ENCODE results near the gene BLOC1S1. TPM values are rescaled to one million over a fixed set of nuclear protein-coding genes. Genes with fewer than 3 reads are reported as not detected.
A peak's percentile ranks its signal among the peaks of the same experiment; 100 is the strongest.

Gene BLOC1S1
- total RNA-seq, 1 donor from 2014 or later: 173 TPM

DNA sequence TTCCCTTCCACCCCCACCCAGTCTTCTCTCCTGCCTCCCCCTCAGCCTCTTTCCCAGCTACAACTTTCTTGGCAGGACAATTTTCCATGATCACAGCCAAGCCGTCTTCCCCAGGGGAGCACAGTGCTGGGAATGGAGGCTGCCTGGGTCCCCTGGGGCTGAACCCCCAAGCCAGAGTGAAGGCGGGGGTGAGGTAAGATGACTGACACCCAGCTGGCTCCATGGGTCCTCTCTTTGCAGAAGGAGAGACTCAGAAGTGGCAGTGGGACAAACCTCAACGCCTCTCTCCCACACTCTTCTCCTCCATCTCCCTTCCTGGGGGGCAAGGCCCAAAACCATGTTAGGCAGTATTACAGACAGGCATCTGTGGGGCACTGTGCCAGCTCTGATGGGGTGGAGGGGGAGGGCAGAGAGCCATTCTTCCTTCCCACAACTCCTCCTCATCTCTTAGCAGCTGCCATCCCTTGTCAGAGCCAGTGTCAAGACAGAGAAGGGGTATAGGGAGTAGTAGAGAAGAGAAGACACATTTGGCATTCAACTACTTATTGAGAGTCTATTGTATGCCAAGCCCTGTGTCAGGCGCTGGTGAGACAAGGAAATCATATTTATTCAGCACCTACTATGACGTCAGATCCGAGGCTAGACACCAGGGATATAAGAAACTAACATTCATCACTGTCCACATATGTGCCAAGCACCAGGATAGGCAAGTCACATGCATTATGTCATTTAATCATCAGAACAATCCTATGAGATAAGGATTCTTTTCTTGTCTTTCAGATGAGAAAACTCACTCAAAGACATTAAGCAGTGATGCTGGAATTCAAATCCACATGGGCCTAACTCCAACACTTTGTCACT is 11.7 kb upstream of the BLOC1S1 start:
- no peaks in the 10 kb centered on the region for H3K9me3 ChIP-seq
- H3K27me3 ChIP-seq: no peaks in the 10 kb centered on the region
- H3K4me3 ChIP-seq: peak overlapping the region in 1 of 2 donors; percentile 53
- DNase-seq (ENCODE audit: extremely low spot score in 2 of 2): no peak
- peaks cover 22% of the 10 kb centered on the region for H3K4me1 ChIP-seq
- intact Hi-C loops (cut with DNase I): no loop called here
- H3K36me3 ChIP-seq: no peaks in the 10 kb centered on the region
- TF ChIP-seq POLR2AphosphoS5 (IDR thresholded peaks at IDR 0.05; ENCODE audit: insufficient read depth in 1 of 2, low read depth in 1 of 2): peak in 1 of 2 donors; percentile 53
- TF ChIP-seq, protein P1, sequence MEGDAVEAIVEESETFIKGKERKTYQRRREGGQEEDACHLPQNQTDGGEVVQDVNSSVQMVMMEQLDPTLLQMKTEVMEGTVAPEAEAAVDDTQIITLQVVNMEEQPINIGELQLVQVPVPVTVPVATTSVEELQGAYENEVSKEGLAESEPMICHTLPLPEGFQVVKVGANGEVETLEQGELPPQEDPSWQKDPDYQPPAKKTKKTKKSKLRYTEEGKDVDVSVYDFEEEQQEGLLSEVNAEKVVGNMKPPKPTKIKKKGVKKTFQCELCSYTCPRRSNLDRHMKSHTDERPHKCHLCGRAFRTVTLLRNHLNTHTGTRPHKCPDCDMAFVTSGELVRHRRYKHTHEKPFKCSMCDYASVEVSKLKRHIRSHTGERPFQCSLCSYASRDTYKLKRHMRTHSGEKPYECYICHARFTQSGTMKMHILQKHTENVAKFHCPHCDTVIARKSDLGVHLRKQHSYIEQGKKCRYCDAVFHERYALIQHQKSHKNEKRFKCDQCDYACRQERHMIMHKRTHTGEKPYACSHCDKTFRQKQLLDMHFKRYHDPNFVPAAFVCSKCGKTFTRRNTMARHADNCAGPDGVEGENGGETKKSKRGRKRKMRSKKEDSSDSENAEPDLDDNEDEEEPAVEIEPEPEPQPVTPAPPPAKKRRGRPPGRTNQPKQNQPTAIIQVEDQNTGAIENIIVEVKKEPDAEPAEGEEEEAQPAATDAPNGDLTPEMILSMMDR (IDR thresholded peaks at IDR 0.05): no peak
- peak overlapping the region; percentile 39 for H3K27ac ChIP-seq

DNA sequence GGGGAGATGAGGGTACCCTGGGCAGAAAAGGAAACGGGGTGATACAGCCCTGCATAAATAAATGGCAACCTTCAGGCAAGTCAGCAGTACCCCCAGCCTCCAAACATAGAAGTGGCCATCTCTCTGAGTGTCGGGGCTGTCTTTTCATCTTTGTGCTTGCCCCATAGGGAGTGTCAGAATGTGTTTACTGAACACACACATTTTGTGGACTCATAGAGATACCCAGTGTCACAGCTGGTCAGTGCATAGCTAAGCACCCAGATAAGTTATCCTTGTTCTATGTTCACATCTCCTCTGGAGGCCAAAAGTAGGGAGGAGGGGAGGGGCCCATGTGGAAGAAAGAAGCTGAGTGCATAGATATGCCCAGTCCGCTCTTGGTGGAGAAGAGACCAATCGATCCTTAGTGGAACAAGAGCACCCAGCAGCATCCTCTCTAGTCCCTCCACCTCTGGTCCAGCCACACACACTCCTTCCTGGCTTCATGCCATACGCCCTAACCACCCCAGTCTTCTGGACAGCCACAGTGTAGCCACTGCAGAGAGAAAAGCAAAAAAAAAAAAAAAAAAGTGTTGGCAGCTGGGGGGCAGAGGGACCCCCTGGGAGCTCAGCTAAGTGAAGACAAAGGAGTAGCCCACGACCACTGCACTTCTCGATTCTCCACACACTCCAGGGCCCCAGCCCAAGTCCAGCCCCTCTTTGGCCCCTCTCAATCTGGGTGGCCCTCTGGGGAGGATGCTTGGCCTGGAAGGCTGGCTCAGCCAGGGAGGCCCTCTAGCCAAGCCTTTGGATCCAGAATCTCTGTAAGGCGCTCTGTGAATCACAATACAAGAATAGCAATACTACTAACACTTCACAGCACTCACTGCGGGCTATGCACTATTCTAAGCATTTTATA is 10.8 kb upstream of the BLOC1S1 start:
- DNase-seq (ENCODE audit: extremely low spot score in 2 of 2): no peak
- Histone ChIP-seq H3K36me3 (no peaks in the 10 kb centered on the region), H3K9me3 (no peaks in the 10 kb centered on the region), H3K4me1 (peaks cover 21% of the 10 kb centered on the region), H3K27ac (no peak overlapping the region), H3K4me3 (peak overlapping the region; percentile 1 to 53), H3K27me3 (no peaks in the 10 kb centered on the region)
- TF ChIP-seq POLR2A (IDR thresholded peaks at IDR 0.05): no peak
- TF ChIP-seq, protein P1 (IDR thresholded peaks at IDR 0.05): no peak
- TF ChIP-seq POLR2AphosphoS5 (IDR thresholded peaks at IDR 0.05; ENCODE audit: insufficient read depth in 1 of 2, low read depth in 1 of 2): no peak
- intact Hi-C loops (cut with DNase I): no loop called here

DNA sequence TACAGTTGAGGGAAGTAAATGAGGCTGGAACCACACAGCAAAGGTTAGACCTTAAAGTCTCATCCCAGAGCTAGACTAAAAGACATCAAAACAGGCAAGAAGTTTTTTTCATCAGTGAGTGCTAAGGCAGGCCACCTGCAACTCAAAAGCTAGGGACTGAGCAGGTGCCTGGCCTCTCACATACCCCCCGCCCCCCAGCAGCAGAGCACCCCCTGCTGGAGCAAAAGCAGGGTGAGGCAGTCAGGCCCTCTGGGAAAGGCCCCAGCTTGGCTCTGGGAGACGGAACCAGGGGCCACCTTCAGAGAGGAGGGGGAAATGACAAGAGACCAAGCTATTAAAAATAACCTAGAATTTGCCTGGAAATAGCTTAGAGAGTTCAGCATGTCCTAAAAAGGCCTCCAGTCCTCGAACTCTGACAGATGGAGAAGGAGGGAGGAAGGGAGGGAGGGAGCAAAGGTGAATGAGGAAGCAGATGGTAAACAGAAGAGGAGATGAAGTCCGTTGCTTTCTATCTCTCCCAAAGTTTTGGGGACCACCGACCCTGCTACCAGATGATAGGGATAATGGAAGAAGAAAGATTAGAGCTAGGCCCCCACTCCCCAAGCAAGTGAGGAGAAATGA is 10.0 kb upstream of the BLOC1S1 start:
- peaks cover 18% of the 10 kb centered on the region for H3K4me1 ChIP-seq
- H3K27ac ChIP-seq: peak overlapping the region; percentile 14
- no peaks in the 10 kb centered on the region for H3K36me3 ChIP-seq
- peak overlapping the region; percentile 1 to 53 for H3K4me3 ChIP-seq
- H3K9me3 ChIP-seq: no peaks in the 10 kb centered on the region
- no peak for DNase-seq (ENCODE audit: extremely low spot score in 2 of 2)
- no peak for TF ChIP-seq POLR2A (IDR thresholded peaks at IDR 0.05)
- TF ChIP-seq, protein P1 (IDR thresholded peaks at IDR 0.05): no peak
- TF ChIP-seq POLR2AphosphoS5 (IDR thresholded peaks at IDR 0.05; ENCODE audit: insufficient read depth in 1 of 2, low read depth in 1 of 2): no peak
- H3K27me3 ChIP-seq: no peaks in the 10 kb centered on the region
- intact Hi-C loops (cut with DNase I): no loop called here

DNA sequence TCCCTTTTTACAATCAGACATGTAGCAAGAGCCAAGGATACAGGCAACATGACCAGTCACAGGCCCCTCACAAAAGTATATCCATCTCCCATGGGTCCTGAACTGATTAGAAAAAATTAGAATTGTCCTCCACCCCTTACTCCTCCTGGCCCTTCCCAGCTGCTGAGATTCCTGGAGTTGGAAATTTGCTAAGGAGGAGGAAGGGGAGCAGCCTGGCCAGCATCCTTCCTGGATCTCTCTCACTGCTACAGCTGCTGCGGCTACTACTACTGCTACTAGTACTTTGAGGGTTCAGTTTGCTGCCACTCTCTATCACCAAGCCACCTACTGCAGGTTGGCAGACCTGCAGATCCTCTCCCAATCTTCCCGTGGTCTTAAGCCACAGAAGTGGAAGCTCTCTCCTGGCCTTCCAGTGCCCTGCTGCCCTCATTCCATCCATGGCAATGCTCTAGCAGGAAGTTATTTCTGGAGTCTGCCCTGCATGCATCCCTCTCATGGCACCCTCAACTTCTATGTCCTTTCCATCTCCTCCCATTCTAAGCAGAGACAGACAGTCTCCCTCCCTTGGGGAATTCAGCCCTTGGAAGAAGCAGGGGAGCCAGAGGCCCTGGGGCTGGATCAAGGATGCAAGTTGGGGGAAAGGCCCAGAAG is 9.2 kb upstream of the BLOC1S1 start:
- TF ChIP-seq, protein P1 (IDR thresholded peaks at IDR 0.05): no peak
- TF ChIP-seq POLR2AphosphoS5 (IDR thresholded peaks at IDR 0.05; ENCODE audit: insufficient read depth in 1 of 2, low read depth in 1 of 2) (no peak), POLR2A (IDR thresholded peaks at IDR 0.05) (no peak)
- no peak for DNase-seq (ENCODE audit: extremely low spot score in 2 of 2)
- H3K4me1 ChIP-seq: peaks cover 18% of the 10 kb centered on the region
- no peaks in the 10 kb centered on the region for H3K36me3 ChIP-seq
- peak overlapping the region; percentile 53 to 66 for H3K4me3 ChIP-seq
- peak overlapping the region; percentile 69 for H3K27ac ChIP-seq
- no peaks in the 10 kb centered on the region for H3K9me3 ChIP-seq
- intact Hi-C loops (cut with DNase I): no loop called here
- no peaks in the 10 kb centered on the region for H3K27me3 ChIP-seq

Data from vagina (tissue), 2 donors.